Choroid plexus epithelial cell (primary cell): ENCODE measurements around the gene DCDC2.

Experiments
- DNase-seq: peaks from one replicate; pipeline ENCODE4 v3.0.0-alpha.2; 2010; ENCODE audit warnings: low read depth
- H3K4me3 ChIP-seq: 2 replicates; pipeline ENCODE4 v1.5.1; 2011; ENCODE audit warnings: low read depth, mild to moderate bottlenecking, control low read depth, low read length, moderate library complexity
- TF ChIP-seq, protein P1 (sequence below): conservative IDR thresholded peaks from 2 replicates; pipeline ENCODE4 v1.5.1; 2011; ENCODE audit warnings: low read depth, mild to moderate bottlenecking, control low read depth, inconsistent platforms, low read length, moderate library complexity

The DCDC2 gene

DNA sequence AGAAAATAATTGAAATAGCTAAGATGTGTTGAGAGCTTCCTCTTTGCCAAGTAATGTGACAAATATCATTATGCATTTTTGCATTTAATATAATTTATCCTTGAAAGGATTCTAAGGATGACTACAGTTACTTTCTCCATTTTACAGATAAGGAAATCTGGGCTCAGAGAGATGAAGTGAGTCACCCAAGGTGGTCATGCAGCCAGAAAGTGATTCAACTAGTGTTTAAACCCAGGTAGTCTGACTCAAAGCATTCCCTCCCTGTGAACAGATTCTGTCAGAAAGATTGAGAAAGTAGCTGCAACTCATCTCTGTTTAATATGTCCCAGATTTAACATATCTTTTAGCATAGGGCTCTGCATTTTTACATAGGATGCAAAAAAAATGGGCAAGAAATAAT, 203.7 kb downstream of the DCDC2 start:
- no peak for DNase-seq
- no peak overlapping the region for H3K4me3 ChIP-seq

DNA sequence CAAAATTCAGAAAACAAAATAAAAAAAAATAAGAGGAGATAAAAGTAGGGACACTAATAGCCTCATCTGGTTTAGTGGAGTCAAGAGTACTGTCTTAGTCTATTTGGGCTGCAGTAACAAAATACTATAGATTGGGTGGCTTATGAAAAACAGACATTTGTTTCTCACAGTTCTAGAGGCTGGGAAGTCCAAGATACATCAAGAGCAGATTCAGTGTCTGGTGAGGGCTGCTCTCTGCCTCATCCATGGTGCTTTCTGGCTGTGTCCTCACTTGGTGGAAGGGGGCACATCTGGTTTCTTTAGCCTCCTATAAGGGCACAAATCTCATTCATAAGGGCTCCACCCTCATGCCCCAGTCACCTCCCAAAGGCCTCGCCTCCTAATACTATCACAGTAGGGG, 205.8 kb downstream of the DCDC2 start:
- no peak overlapping the region for H3K4me3 ChIP-seq
- TF ChIP-seq, protein P1, sequence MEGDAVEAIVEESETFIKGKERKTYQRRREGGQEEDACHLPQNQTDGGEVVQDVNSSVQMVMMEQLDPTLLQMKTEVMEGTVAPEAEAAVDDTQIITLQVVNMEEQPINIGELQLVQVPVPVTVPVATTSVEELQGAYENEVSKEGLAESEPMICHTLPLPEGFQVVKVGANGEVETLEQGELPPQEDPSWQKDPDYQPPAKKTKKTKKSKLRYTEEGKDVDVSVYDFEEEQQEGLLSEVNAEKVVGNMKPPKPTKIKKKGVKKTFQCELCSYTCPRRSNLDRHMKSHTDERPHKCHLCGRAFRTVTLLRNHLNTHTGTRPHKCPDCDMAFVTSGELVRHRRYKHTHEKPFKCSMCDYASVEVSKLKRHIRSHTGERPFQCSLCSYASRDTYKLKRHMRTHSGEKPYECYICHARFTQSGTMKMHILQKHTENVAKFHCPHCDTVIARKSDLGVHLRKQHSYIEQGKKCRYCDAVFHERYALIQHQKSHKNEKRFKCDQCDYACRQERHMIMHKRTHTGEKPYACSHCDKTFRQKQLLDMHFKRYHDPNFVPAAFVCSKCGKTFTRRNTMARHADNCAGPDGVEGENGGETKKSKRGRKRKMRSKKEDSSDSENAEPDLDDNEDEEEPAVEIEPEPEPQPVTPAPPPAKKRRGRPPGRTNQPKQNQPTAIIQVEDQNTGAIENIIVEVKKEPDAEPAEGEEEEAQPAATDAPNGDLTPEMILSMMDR: no peak
- no peak for DNase-seq

More for the DNA sequence above, 203.7 kb downstream of the DCDC2 start:
- TF ChIP-seq, protein P1: no peak

DNA sequence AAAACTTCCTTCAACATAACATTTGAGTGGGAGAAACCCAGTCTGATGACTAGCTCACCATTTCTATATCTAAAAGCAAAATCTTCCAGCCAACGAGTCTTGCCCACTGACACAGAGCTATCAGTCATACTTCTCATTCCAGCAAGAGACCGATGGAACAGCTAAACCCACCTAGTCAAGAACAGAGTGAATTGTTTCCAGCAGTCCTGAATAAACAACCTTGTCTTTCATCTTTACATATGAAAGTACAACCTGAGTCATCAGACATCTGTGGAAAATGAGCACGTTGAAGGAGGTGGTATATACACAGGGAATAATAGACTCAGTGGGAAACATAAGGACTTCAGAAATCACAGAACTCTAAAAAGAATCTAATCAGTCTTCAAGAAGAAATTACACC, 208.0 kb downstream of the DCDC2 start:
- DNase-seq: no peak
- H3K4me3 ChIP-seq: no peak overlapping the region
- TF ChIP-seq, protein P1: no peak

DNA sequence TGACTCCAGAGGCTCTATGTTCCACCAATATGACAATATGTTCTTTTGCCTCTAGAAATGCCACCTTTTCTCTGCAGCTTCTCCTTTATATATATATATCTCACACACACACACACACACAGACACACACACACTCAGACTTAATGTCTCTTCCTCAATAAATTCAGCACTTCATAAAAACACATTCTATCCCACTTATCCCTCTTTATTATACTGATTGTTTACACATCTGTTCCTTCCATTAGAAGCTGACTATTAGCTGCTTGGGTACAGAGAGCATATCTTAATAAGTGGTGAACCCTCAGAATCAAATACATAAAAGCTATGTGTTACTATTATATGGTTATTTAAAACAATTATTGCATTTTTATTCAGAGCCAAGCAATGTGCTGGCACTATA, 208.6 kb downstream of the DCDC2 start:
- H3K4me3 ChIP-seq: no peak overlapping the region
- DNase-seq: no peak
- TF ChIP-seq, protein P1: no peak

DNA sequence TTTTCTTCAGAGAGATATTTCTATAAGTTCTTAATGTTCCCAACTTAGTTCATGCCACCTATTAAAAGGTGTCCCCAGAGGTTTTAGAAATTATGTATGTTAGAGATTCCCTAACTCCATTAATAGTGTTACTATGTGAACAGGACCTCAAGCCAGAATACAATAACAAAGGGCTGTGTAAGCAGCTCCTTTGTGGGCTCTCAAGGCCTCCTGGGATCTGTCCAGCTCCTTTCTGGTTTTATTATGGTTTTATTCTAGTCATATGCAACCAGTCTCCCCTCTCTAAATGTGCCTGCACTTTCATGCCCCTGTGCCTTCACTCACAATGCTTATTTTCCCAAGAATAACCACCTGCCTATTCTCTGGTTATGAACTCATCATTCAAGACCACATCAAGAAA, 209.2 kb downstream of the DCDC2 start:
- H3K4me3 ChIP-seq: no peak overlapping the region
- DNase-seq: no peak
- TF ChIP-seq, protein P1: no peak

DNA sequence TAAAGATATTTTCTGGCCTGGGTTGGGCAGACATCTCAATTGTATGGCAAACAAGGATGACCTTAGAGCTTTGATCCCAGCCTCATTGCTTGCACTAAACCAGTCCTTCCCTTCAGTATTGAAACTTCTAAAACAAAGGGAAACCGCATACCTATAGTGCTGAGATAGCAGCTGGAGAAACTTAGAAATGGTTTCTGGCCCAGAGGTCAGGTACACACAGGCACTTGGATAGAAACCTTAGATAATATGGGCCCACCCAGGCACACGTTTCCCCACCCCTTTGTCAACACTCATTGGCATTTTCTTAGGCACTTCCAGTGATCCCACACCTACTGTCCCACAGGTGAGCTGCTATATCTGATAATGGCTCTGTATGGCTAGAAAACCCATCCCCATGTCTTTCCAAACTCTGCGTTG, 209.7 kb downstream of the DCDC2 start:
- no peak for DNase-seq
- TF ChIP-seq, protein P1: no peak
- no peak overlapping the region for H3K4me3 ChIP-seq

- no peak overlapping the region for H3K4me3 ChIP-seq
- DNase-seq: no peak
- TF ChIP-seq, protein P1: no peak
Measured at GRCh38 chr6:24147511-24148153, 210.2 kb downstream of the DCDC2 start.
